GM18511 (cell line): Measurements from ENCODE around the gene RNF44.

Experiments
- ATAC-seq: cut with Tn5 transposase; IDR thresholded peaks from one replicate; pipeline ENCODE4 v1.9.1; 2021; ENCODE audit warnings: mild to moderate bottlenecking, moderate library complexity; ENCODE audit not compliant: unreplicated experiment

RNF44 gene

DNA sequence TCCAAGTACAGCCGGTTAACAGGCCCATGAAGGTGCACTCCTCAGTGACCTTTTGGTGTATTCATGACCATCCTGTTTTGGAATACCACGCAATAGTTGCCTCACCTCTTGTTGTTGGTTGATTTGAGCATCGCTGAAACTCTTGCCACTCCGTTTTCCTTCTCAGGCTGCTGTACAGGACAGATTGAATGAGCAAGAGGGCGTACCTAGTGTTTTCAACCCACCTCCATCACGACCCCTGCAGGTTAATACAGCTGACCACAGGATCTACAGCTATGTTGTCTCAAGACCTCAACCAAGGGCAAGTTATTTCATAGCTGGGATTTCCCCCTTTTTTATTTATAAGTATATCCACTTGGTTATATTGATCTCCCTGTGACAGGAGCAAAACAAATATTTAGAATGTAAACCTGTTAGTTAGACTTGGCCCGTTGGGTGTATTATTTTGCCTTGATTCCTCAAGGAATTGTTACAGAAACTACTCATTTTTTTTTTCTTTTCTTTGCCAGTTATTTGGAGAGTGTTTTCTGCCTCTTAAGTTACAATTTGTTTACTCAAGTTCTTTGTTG lies 50.9 kb downstream of the RNF44 start:
- ATAC-seq, result no peak

DNA sequence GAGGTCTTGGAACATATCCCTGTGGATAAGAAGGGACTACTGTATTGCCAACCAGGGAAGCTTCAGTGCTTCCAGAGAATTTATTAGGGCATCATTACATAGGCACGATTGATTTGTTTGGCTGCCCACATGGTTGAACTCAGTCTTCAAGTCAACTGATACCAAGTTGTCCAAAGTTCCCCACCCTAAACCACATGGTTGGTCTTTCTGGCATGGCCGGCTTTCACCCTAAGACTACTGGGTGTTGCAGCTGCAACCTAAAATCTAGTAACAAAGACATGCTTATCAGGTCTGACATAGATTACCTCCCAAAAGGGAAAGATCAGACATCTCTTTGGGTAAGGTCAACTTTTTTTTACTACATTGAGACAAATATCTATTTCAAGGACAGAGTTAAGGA lies 52.0 kb downstream of the RNF44 start:
- no peak for ATAC-seq

DNA sequence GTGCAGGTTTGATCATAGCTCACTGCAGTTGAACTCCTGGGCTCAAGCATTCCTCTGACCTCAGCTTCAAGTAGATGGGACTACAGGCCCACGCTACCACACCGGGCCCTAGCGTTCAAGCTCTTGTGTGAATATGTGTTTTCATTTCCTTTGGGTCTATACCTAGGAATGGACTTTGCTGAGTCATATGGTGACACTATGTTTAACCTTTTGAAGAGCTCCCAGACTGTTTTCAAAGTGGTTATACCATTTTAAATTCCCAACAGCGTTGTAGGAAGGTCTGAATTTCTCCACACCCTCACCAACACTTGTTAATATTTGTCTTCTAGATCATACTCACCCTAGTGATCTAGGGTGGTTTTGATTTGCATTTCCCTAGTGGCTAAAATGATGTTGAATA lies 55.5 kb downstream of the RNF44 start:
- no peak for ATAC-seq
